DMS153 (cell line): ENCODE measurements around the gene CDC25C.
"Not testable (repeated sequence)": the region's sequence is repeated elsewhere in the genome, so short reads cannot be mapped to it uniquely, and the experiment has no call there.

ENCODE experiments used
- DNase-seq: peaks from one replicate; lab custom pipeline; 2025; lab: John Stamatoyannopoulos, UW

The CDC25C gene

DNA sequence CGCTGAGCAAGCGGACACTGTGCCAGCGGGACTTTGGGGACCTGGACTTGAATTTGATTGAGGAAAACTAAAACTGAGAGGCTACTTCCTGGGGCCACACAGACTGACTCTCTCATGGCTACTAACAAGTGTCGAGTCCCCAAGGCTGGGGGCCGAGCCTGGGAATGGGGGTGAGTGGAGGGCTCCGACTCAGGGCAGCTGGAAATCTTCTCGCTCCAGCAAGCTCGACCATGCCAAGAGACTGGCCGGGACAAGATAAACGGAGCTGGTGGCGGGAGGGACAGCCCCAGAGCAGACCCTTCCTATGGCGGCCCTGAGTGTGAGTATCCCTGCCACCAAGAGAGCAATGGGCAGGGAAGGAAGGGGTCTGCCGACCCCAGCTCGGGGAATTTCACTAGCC is 15.3 kb upstream of the CDC25C start:
- no peak for DNase-seq

DNA sequence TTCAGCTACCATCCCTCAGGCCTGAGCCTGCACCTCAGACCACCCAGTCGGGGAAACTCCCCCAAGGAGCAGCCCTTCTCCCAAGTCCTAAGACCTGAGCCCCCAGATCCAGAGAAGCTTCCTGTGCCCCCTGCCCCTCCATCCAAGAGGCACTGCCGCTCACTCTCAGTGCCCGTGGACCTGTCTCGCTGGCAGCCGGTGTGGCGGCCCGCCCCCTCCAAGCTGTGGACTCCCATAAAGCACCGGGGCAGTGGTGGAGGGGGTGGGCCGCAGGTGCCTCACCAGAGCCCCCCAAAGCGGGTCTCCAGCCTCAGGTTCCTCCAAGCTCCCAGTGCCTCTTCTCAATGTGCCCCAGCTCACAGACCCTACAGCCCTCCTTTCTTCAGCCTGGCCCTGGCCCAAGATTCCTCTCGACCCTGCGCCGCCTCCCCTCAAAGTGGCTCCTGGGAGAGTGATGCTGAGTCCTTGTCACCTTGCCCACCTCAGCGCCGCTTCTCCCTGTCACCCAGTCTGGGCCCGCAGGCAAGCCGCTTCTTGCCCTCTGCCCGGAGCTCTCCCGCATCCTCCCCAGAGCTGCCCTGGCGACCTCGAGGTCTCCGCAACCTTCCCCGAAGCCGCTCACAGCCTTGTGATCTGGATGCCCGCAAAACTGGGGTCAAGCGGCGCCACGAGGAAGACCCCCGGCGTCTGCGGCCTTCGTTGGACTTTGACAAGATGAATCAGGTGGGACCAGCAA is 13.5 kb upstream of the CDC25C start:
- DNase-seq, result no peak

DNA sequence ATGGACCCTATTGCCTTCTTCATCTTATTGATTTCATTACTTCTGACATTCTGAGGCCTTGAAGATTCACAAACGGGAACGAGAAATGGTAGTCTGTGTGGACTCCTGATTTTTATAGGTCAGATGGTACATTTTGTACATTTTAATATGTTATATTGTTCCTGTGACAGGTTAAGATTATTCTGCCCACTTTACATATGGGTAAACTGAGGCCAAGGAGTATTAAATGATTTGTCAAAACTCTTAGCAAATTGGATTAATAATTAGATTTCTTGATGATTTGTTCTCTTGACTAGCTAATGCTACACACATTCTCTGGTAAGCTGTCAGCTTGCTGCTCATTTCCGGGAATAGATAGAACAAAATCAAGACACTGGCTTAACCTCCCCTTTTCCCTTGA is 8.4 kb upstream of the CDC25C start:
- DNase-seq, result no peak

DNA sequence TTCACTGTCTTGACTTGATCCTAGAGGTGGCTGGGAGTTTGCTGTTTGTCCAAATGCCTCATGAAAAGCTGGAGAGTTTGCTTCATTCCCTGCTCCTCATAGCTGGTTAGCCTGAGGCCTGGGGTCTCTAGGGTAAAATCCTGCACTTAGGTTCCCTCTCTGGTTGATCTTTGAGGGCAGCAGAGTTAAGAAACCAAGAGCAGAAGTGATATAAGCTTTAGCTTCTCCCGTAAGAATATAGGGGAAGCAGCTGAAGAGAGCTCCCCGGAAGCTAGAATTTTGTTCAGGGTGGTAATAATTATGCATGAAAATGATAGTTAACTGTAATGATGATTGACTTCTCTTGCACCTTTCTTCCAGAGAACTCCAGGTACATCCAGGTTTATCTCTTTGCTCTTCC is 7.9 kb upstream of the CDC25C start:
- no peak for DNase-seq

DNA sequence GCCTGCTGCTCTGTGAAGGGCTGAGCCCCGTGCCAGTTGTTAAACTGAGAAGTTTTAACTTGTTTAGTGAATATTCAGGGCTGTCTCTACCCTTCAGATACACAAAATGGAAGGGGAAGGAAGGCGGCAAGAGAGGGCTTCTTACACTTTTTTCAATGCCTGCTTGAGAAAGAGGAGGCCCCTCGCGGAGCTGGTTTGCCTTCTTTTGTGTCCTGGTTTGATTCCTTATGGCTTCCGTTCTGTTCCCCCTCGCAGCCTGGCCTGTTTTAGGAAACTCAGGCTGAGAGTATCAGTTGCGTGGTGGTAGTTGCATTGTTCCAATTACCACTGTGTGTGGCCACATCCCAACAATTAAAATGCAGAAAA is 7.5 kb upstream of the CDC25C start:
- DNase-seq, result no peak

DNA sequence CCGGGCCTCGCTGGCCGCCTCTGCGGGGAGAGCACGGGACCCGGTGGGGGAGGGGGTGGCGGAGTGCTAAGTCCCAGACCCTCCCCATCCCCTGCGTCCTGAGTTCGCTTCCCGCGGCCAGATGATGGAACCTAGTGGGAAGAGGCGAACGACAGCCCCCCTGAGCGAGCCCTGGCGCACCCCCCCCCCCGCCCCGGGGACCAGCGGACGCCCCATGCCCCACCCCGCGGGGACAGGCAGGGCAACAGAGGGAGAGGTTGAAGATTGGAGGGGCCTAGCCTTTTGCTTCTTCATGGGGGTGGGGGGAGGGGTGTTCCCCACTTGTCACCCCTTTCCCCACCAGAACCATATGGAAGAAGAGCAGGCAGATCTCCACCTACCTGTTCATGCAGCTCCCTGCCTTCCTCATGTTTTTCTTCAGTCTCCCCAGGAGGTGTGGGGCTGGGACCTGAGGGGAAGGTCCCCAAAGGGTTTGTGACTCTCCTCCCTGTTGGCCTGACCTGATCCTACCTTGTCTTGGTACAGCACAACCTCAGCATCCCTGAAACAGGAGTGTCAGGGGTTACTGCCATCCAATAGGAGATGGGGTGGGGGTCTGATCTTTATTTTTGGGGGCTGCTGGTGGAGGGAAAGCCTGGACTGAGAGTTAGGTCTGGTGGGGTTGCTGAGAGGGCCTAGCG is 6.9 kb upstream of the CDC25C start:
- DNase-seq, result no peak

DNA sequence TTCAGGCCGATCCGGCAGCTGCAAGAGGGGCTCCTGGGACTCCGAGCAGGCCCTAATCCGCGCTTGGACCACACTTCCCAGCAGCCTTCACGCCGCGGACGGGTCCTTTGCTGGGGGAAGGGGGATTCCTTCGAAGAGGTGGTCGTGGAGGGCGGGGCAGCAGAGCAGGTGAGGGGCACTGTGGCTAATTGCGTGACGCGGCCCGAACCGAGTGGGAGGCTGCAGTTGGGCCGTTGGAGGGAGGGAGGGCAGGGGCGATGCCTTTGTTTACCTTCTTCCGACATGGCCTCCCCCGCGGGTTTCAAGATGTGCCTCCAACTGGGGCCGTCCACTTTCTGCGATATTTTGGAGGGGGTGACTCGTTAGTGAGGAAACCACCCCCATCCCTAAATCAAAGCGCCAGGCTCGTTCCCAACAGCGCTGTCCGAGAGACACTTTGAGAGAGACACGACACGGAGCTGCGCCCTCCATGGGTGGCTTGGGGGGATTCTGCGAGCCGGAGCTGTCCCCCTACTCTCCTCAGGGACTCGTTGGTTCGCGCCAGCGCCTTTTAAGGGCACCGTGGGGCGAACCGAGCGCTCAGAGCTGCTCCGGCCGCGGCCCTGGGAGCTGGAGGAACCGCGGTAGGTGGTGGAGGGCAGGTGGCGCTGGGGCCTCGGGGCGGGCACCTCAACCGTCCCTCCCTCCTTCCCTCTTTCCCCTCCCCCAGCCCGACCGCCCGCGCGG is 6.2 kb upstream of the CDC25C start, which contains the start of gene FAM53C:
Gene FAM53C, plus strand, starts transcription at position 582 of the 726 bp plus-strand sequence. CDS start 3,070 bp downstream, outside the sequence.
- peak; percentile 72 for DNase-seq

DNA sequence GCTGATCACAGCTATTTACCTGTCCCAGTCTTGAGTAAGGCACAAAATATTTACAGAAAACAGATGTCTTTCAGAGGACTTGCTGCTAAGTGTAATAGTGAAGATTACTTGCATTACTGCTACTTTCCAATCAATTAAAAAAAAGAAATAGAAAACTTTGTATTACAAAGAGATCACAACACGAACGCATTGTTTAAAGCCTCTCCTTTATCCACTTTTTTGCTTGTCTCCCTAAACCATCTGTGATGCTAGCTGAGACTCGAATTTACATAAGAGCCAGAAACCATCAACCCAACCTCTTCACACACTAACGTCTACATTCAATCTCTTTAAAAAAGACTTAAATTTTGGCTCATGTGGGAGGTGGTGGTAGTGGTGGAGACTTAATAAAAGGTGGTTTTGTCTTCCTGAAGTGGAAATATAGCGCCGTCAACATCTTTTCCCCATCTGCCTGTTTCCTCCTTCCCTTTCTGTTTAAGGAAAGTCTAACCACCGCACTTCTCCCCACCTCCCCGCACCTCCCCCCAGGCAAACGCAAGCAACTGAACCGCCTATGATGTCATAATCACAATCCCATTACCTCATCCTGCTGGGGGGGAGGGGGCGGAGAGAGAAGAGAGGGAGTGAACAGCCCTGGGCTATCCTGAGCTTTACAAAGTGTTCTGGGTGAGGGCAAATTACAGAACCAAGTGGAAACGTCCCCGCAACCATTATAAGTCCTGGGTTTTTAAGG is 5.5 kb upstream of the CDC25C start:
- DNase-seq, result peak; percentile 72

DNA sequence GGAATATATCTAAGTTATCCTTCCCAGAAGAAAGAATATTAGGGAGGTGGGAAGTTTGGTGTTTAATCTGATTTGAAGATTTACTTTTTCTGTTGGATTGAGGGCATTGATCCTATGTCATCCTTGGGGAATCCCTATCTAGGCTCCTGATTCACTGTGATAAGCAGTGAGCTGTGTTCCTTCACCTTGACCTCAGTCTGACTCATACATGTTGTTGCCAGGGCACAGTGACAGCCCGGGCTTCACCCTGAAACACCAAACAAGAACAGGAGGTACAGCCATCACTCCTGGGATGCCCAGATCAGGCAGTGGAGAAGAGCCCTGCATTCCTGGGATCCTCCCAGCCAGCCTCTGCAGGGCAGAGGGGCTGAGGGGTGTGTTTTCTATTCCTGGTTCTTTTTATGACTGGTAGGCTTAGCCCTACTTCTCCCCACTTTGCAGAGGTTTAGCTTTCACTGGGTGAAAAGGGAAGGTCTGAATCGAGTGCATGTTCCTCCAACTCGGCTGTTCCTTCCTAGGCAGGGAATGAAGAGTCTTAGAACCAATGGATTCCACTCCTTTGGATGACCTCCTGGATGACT is 3.4 kb upstream of the CDC25C start:
- no peak for DNase-seq

DNA sequence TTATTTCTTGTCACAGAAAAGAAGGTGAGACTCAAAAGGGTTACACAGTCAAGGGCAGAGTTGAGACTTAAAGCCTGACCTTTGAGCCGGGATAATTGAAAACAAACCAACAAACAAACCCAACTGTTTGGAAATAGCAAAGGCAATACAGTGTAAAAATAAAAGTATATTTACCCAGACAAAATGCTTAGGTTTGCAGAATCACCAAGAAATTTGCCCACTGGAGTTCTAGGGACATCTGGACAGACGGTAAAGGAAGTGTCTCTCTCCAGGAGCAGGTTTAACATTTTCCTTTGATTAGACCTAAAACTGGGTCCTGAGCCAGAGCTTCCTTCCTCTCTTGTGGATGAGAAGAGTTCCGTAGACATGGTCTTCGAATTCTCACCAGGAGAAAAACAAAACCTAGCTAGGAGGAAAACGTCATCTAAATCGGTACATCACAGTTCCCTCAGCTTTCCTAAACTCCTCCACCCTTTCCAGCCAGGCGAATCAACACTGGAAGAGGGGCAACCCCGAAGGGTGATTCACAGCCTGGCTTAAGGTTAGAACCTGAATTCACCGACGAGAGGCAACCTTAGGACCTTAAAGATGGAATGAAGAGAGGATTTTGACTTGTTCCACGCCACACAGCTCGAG is 673 bp downstream of the CDC25C start:
- DNase-seq, result no peak

DNA sequence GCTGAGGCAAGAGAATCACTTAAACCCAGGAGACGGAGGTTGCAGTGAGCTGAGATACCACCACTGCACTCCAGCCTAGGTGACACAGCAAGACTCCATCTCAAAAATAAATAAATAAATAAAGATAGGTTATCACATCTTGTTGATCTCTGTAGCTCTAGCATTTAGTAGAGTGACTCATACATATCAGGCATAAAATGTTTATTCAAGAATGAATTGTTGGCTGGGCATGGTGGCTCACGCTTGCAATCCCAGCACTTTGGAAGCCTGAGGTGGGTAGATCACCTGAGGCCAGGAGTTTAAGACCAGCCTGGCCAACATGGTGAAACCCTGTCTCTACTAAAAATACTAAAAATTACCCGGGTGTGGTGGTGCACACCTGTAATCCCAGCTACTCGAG is 13.4 kb downstream of the CDC25C start:
- DNase-seq, result not testable (repeated sequence)

DNA sequence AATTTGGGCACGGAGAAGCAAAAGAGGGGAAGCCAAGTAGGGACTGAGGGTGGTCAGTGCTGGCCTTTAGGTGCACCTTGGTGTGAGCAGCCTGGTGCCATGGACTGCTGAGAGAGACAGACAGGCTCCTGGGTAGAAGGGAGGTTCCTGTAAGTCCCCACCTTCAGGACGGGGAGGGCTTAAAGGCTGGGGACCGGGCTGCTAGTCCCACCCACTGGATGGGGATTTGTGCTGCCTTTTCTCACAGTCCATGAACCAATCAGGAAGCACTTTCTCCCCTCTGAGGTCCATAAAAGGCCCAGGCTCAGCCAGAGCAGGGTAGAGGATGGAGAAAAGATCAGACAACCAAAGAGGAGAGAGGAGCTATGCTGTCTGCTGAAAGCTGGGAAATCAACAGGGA is 15.2 kb downstream of the CDC25C start:
- no peak for DNase-seq

DNA sequence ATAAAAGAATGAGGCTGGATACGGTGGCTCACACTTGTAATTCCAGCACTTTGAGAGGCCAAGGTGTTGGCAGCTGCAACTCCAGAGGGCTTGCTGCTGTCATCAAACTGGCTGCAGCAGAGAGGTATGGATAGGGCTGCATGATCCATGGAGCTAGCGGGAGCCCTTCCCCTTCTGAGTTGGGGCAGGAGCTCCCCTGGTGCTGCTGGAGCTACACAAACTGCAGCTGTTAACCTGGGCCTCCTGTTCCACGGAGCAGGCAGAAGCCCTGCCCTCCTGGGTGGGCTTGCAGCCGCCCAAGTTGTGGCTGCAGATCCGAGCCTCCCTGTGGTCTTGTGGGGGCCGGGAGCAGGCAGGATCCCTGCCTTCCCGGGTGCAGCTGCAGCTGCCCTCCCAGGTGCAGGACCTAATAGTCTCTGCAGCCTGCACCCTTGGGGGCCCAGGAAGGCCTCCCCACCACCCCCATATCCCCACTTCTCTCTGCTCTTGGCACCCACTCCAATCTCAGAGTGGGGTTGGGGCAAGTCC is 15.8 kb downstream of the CDC25C start:
- no peak for DNase-seq

DNA sequence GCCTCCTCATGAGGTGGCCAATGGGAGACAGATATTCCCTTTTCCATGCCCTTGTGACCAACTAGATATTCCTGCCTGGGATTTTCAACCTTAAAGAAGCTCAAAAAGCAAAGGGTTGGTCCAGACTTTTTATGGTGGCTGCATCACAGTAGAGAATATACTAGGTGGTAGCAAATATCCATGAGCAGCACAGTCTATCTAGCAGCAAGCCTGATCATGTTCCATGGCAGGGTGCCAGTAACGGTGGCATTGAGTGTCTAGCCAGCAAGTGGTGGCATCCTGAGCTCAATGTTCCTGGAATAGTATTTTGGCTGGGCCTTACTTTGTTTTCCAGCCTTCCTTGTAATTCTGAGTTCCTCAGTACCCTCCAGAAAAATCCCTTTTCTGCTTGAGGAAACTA is 25.8 kb downstream of the CDC25C start:
- DNase-seq, result peak; percentile 21

DNA sequence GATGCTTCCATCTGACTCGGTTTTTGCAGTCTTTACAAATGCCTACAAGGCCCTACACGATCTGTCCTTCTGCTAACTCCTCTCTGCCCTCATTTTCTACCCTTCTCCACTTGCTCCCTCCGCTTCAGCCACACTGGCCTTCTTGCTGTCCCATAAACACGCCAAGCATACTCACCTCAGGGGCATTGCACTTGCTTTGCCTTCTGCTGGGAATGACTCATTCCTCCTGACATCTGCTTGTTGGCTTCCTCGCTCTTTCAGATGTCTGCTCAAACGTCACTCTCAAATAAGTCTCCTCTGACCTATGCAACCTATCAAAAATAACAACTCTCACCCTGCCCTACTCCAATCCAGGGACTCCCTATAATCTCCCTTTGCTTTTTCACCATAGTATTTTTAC is 28.2 kb downstream of the CDC25C start:
- DNase-seq, result no peak

DNA sequence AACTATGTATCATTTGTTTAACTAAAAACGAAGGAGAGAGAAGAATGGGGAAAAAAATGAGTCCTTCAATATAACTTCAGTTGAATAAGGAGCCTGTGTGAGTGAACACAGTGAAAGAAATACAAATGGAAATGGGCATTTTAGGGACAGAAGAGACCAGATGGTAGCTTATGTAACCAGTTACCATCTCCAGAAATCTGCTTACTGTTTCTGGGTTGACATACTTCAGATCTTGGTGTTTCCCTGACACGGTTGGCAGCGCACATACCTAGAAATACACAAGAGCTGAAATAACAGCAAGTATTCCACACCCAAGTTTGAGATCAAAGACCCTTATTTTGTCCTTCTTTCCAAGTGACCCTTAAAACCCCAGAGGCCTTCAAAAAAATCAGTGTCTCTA is 42.3 kb downstream of the CDC25C start:
- no peak for DNase-seq

DNA sequence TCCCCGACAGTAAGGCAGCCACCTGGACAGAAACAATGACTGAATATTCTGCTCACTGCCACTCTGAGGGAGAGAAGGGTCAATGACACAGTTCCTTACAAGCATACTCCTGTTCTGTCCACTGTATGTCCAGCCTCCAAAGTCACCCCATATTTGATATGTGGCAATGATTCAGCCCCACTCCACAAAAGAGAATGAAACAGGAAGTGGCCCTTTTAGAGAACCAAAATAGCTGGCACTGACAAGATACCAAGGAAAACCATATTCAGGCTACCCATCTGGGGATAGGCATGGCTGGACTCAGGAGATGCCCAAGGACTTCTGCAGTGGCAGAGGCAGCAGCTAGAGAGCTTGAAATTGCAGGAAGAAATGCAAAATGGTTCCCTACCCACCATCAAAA is 44.4 kb downstream of the CDC25C start:
- no peak for DNase-seq

DNA sequence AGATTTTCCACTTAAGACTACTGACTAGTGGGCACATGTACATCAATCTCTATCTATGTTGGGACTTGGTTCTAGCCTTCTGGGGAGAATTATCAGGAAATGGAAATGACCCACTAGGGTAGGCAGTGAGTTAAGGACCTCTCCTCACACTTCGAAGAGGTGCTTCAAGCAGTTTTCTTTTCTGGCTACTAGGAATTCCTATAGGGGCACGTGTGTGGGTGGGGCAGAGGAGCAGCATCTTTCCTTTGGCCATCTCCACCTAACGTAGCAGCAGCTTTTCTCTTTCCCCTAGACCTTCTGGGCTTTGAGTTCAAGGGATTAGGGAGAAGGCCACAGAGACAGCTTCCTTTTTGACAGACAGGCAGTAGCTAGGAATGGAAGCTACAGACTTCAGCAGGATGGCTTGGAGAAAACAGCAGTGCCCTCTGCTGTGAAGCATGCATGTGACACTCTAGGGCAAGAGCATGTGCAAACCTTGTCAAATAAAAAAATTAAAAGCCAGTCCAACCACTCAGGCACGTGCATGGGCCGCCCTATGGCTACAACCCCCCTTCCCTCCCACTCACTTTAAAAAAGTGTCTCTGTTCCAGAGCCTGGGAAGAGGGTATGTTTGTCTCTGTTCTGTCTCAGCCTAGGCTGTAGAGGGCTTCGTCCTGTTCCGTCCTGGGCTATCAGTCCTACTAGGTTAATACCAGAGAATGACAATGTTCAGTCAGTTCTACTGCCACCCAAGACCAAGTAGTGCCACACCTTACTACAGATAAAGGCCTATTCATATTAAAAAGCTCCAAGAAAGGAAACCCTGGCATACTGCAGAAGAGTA is 48.5 kb downstream of the CDC25C start:
- no peak for DNase-seq

DNA sequence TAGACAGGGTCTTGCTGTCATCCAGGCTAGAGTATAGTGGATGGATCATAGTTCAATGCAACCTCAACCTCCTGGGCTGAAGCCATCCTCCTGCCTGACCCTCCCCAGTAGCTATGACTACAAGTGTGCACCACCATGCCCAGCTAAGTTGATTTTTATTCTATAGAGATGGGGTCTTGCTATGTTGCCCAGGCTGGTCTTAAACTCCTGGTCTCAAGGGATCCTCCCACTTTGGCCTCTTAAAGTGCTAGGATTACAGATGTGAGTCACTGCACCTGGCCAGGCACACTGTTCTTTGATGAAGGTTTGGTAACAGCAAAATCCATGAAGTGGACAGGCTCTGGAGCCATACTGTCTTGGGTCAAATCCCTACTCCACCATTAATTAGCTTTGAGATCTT is 50.7 kb downstream of the CDC25C start:
- DNase-seq, result no peak

DNA sequence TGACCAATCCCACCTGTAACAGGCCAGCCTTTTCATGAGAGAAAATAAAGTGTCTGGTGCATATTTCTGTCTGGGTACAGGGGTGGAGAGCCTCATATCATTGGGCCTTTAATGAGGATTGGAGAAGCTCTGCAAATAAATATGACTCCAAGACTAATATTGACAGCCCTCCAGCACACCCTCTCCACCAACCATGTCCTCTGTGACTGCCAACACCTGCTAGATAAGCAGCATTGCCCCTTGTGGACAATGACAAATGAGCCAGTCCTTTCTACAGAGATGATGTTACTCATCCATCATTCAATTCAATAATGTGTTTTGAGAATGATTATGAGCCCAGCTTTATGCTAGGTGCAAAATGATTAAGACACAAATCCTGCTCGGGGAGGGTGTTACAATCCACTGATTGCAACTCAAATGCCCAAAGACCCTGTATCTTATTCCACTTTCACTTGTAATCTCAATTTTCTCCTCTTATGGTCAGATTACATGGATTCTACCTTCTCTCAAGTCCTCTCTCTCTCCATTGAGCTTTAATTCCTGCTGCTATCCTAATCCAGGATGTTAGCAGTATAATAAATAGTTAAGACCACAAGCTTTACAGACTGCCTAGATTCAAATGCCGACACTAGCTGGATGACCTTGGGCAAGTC is 55.1 kb downstream of the CDC25C start:
- DNase-seq, result peak; percentile 42
